Measurements from ENCODE around the gene ETV5. TPM values are rescaled to one million over a fixed set of nuclear protein-coding genes. Genes with fewer than 3 reads are reported as not detected.

The ETV5 gene
- total and polyA plus RNA-seq, 12 donors = 1.5 to 12.6 (median 5.3) TPM

- TF ChIP-seq, protein P1, sequence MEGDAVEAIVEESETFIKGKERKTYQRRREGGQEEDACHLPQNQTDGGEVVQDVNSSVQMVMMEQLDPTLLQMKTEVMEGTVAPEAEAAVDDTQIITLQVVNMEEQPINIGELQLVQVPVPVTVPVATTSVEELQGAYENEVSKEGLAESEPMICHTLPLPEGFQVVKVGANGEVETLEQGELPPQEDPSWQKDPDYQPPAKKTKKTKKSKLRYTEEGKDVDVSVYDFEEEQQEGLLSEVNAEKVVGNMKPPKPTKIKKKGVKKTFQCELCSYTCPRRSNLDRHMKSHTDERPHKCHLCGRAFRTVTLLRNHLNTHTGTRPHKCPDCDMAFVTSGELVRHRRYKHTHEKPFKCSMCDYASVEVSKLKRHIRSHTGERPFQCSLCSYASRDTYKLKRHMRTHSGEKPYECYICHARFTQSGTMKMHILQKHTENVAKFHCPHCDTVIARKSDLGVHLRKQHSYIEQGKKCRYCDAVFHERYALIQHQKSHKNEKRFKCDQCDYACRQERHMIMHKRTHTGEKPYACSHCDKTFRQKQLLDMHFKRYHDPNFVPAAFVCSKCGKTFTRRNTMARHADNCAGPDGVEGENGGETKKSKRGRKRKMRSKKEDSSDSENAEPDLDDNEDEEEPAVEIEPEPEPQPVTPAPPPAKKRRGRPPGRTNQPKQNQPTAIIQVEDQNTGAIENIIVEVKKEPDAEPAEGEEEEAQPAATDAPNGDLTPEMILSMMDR (IDR thresholded peaks at IDR 0.05) = no peak
- WGBS, 2 donors = 77 to 95% methylated on average over 4 of the region's 4 CpGs
- H3K9me3 ChIP-seq = peaks cover 0 to 13% (median 3%) of the 10 kb centered on the region in 11 donors
- ATAC-seq (no peak), DNase-seq (no peak)
- peaks cover 0 to 12% (median 0%) of the 10 kb centered on the region in 7 donors for H3K27me3 ChIP-seq
- intact Hi-C loops (cut with DNase I) = no loop called here
- H3K4me1 ChIP-seq = no peaks in the 10 kb centered on the region
- no peak overlapping the region for H3K27ac ChIP-seq
- H3K36me3 ChIP-seq = no peaks in the 10 kb centered on the region
- no peak overlapping the region for H3K4me3 ChIP-seq
These were observed 96.8 kb downstream of the ETV5 start for GRCh38 chr3:186012137-186012536.

DNA sequence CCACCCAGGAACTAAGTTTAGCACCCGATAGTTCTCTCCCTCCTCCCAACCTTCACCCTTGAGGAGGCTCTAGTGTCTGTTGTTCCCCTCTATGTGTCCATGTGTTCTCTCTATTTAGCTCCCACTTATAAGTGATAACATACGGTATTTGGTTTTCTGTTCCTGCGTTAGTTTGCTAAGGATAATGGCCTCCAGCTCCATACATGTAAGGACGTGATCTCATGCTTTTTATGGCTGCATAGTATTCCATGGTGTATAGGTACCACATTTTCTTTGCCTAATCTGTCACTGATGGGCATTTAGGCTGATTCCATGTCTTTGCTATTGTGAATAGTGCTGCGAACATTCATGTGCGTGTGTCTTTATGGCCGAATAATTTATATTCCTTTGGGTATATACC lies 104.2 kb downstream of the ETV5 start:
- Histone ChIP-seq H3K9me3 (no peaks in the 10 kb centered on the region), H3K27me3 (peaks cover 0 to 7% (median under 1%) of the 10 kb centered on the region in 7 donors), H3K4me1 (no peaks in the 10 kb centered on the region), H3K27ac (no peak overlapping the region), H3K4me3 (no peak overlapping the region), H3K36me3 (no peaks in the 10 kb centered on the region)
- DNase-seq (no peak), ATAC-seq (no peak)
- 91% methylated on average over 7 of the region's 7 CpGs for WGBS, 2 donors
- intact Hi-C loops (cut with DNase I) = no loop called here
- TF ChIP-seq, protein P1 (IDR thresholded peaks at IDR 0.05) = no peak

GRCh38 chr3:186004209-186004608 lies 104.7 kb downstream of the ETV5 start:
- intact Hi-C loops (cut with DNase I) = no loop called here
- DNase-seq (no peak), ATAC-seq (no peak)
- Histone ChIP-seq H3K36me3 (no peaks in the 10 kb centered on the region), H3K27ac (no peak overlapping the region), H3K4me3 (no peak overlapping the region), H3K4me1 (no peaks in the 10 kb centered on the region), H3K27me3 (peaks cover 0 to 7% (median 0%) of the 10 kb centered on the region in 7 donors), H3K9me3 (no peaks in the 10 kb centered on the region)
- 57 to 65% methylated on average over 3 of the region's 3 CpGs for WGBS, 2 donors
- TF ChIP-seq, protein P1 (IDR thresholded peaks at IDR 0.05) = no peak

DNA sequence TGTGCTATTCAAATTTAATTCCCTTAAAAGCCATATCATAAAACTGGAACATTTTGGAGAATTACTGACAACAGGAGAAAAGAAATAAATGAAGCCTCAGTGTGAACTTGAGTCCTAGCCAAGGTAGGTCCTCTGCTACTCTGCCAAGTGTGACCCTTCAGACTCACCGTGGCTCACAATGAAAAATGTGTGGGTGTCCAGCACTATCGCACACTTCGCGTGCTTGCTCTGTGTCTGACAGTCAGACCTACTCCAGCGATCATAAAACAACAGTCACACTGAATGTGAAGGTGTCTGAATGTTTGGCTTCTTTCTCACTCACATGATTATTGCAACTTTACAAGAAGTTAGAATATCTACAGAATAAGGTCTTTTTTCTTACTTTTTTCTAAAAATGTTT lies 105.3 kb downstream of the ETV5 start:
- H3K27me3 ChIP-seq = peaks cover 0 to 7% (median 0%) of the 10 kb centered on the region in 7 donors
- WGBS, 2 donors = 63 to 66% methylated on average over 5 of the region's 5 CpGs
- ATAC-seq (no peak), DNase-seq (no peak)
- H3K9me3 ChIP-seq = no peaks in the 10 kb centered on the region
- no peak overlapping the region for H3K4me3 ChIP-seq
- TF ChIP-seq, protein P1 (IDR thresholded peaks at IDR 0.05) = no peak
- no peaks in the 10 kb centered on the region for H3K4me1 ChIP-seq
- H3K36me3 ChIP-seq = no peaks in the 10 kb centered on the region
- intact Hi-C loops (cut with DNase I) = no loop called here
- H3K27ac ChIP-seq = no peak overlapping the region
